HFF-Myc (cell line): ENCODE measurements around the gene TMBIM1.

Experiments
- DNase-seq: peaks from one replicate; pipeline ENCODE4 v3.0.0-alpha.2; 2011; ENCODE audit warnings: low read depth; ENCODE audit errors: extremely low read depth
- H3K4me3 ChIP-seq: replicated peaks from 2 replicates; pipeline ENCODE4 v1.5.1; 2011; ENCODE audit warnings: low read depth, mild to moderate bottlenecking, control low read depth, low read length
- CTCF ChIP-seq: IDR thresholded peaks from 2 replicates; pipeline ENCODE4 v1.5.1; 2012; ENCODE audit warnings: mild to moderate bottlenecking, low read depth, low read length, control low read depth; ENCODE audit errors: missing control alignments

Gene TMBIM1

DNA sequence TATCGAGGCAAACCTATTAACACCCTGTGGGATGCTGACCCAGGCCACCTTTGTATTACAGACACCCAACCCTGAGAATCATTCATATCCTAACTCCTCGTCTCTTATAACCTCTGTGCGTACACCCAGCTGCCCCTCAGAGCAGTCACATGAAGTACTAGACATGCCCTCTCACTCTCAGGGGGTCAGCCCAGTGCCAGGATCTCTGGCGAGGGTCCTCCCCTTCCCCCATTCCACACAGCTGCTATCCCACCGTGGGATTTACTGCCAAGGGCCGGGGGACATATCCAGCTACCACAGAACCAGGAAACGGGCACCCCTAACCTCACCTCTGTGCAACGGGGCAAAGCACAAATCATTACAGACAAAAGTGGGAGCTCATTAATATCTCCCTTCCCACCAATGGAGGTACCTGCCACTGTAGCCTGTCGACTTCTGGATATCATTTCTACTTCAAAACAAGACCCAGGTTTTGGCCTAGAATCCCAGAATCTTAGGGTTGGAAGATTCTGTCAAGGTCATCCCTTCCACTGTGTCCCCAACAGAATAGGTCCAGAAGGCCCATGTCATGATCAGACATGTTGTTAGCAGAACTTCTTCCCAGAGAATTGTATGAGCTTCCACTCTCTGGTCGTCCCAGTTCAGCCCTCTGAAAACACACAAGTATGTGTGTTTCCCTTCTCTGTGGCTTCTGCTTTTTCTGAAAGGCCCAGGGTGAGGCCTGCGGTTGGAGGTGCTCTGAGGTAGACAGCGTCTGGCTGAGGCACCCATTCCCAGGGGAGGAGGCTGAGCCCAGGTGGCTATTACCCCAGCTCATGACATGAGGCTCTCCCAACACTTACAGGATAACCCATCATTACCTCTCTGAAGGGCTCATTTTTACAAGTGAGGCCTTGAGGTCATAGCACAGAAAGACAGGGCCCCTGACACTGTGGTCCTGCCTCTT lies 1.7 kb downstream of the TMBIM1 start:
- peak overlapping the region; percentile 77 for H3K4me3 ChIP-seq
- no peak for DNase-seq
- no peak for TF ChIP-seq CTCF

DNA sequence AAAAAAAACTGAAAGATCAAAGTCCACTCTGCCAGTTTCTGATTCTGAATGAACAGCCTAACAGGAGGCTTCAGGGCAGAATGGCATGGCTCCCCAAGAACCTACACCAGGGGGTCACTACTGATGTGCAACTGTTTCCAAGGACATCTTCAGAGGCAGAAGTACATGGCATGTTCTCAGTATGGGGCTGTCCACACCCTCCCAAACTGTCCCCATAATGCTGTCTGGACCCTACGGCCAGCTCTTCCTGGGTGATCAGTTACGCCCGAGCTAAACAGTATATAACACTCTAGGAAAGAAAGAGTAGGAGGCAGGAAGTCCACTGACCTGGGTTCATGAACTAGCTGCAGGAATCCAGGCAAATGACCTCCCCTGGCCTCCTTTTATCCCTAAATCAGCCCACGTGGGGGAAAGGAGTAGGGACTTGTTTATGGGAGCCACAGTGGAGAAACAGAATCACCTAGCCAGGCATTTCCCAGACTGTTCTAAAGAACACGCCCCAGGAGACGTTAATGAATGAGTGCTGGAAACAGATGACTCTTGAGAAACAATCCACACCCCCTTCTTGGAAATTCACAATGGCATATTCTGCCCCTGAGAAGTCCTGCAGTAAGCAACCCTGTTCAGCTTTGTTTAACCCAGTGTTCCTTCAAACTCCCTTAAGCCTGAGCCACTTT lies 2.5 kb downstream of the TMBIM1 start:
- peak overlapping the region; percentile 77 for H3K4me3 ChIP-seq
- no peak for TF ChIP-seq CTCF
- no peak for DNase-seq

DNA sequence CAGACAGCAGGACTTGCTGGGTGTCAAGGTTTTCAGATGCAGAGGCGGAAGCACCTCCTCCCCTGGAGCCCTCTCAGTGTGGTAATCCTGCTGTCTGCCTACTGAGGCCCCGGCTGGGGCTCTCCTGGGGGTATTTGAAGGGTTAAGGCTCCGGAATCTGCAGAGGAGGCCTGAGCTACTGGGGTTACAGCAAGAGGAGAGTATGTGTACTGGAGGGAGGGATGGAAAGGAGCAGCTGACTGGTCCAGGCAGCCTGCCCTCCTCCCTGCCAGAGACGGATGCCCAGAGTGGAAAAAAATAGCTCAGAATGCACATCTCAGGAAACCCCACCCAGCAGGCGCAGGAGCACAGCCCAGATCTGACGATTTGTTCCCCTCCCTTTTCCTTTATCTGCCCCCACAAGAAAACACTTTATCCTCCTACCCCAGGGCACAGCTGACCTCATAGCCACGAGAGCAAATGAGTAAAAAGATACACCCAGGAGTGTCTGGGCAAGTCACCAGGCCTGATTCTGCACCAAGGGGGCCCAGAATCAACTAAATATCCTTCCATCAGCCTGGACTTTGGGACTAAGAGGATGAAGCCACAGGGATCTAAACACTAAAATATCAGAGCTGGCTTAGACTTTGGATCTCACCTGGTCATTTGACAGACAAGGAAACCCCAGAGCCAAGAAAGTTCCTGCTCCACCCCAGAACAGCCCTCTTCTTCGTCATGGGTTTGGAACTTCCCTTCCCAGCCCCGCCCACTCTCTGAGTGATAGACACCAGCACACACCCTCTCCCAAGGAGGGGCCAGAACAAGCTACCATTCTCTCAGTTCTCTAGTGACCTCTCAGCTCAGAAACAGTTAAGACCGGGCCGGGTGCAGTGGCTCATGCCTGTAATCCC lies 5.5 kb downstream of the TMBIM1 start:
- TF ChIP-seq CTCF, result no peak
- H3K4me3 ChIP-seq, result peak overlapping the region; percentile 44
- peak; percentile 89 for DNase-seq

DNA sequence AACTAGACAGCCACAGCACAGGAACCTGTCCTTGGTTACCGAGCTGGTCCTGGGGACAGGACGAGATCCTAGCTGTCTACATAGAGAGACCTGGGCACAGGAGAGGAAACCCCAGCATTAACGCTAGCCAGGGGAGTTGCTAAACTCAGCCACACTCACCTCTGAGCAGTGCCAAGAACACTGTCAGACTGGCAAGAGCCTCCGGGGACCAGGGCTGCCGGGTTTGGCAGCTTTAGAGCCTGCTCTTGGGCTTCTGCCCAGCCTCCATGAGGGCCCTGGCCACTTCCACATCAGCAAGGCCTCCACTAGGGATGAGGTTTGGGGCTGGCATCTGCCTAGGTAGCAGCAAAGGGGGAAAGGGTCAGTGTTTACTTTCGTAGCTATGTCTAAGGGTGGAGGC lies 6.7 kb downstream of the TMBIM1 start:
- no peak for DNase-seq
- TF ChIP-seq CTCF, result no peak
- peak overlapping the region; percentile 44 for H3K4me3 ChIP-seq

DNA sequence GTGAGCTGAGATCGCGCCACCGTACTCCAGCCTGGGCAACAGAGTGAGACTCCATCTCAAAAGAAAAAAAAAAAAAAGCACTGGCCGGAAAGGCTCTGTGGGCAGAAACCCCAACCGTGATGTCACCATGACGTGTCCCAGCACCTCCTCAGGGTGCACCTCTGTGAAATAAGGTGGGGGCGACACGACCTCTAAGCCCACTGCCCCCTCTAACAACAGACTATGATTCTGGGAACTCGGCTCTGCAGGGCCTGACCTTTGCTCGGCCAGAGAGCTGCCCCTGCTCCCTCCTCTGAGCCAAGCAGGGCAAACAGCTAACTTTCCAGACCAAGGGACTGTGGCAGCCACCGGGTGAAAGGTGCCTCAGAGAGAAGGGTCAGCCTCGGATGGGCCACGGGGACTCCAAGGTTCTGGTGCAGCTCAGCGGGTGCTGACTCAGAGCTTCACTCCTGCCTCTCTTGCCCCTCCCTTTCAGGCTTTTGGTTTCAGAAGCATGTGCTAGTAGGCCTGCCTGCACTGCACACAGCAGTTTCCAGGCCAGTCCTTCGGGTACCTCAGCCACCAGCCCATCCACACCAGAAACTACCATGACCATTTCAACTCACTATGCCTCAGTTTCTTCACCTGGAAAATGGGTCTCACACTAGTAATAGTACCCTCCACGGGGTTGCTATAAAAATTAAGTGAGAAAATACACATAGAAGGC lies 8.0 kb downstream of the TMBIM1 start:
- DNase-seq, result peak; percentile 50
- H3K4me3 ChIP-seq, result no peak overlapping the region
- TF ChIP-seq CTCF, result no peak
